OCI-M1 (cell line): Measurements from ENCODE around the gene KIAA1755.
A peak's percentile ranks its signal among the peaks of the same experiment; 100 is the strongest.
"Not testable (repeated sequence)": the region's sequence is repeated elsewhere in the genome, so short reads cannot be mapped to it uniquely, and the experiment has no call there.

ENCODE experiments used
- DNase-seq: peaks from one replicate; lab custom pipeline; 2025; lab: John Stamatoyannopoulos, UW

KIAA1755 gene

GRCh38 chr20:38266426-38266825, 5.9 kb upstream of the KIAA1755 start:
- DNase-seq: no peak

DNA sequence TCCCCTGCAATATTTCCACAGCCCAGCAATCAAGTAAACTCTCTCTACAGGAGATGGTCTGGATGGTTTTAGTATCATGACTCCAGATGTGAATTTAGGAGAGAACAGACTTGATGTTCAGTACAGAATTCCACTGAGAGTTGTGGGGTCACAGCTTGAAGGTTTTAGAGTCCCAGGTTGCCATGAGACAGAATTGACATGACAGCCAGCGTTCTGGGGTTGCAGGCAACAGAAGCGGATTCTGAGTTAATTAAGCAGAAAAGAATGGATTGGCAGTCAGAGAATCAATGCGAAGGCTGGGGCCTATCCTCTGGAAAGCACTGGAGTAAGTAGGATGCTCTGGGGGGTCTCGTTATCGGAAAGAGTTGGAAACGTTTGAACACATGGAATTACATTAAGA, 2.4 kb upstream of the KIAA1755 start:
- no peak for DNase-seq

- no peak for DNase-seq
Measured at GRCh38 chr20:38261054-38261390, 487 bp upstream of the KIAA1755 start.

DNA sequence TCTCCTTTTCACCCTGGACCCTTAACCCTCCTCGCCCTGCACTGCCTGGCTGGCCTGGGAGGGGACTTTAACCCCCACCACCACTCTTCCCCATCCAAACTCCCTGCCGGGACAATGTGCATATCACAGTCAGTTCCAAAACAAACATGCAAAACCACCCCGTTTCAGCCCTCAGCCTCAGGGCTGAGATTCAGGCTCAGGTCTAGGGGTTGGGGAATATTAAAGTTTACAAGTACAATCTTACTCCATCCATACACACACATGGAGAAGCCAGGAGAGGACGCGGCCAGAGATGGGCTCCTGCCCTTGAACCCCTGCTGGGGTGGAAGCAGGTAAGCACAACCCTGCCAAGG, 534 bp downstream of the KIAA1755 start:
- DNase-seq: no peak

GRCh38 chr20:38258545-38259215, 1.9 kb downstream of the KIAA1755 start:
- DNase-seq: no peak

GRCh38 chr20:38256966-38257365, 3.6 kb downstream of the KIAA1755 start:
- no peak for DNase-seq

DNA sequence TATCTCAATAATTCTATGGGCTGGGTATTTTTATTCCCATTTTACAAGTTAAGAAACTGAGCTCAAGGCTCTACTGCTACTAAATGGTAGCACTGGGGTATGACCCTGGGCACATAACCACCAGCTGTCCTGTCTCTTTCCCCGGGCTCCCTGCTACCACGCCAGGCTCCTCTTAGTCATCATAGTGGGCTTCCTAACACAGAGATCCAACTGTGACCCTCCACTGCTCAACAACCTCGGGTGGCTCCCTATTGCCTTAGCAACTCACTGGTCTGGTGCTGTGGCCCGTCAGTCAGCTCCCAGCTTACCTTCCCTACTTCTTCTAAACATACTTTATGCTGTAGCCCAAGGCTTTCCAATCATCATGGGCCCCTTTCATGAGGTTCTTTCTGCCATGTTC, 4.5 kb downstream of the KIAA1755 start:
- DNase-seq: no peak

DNA sequence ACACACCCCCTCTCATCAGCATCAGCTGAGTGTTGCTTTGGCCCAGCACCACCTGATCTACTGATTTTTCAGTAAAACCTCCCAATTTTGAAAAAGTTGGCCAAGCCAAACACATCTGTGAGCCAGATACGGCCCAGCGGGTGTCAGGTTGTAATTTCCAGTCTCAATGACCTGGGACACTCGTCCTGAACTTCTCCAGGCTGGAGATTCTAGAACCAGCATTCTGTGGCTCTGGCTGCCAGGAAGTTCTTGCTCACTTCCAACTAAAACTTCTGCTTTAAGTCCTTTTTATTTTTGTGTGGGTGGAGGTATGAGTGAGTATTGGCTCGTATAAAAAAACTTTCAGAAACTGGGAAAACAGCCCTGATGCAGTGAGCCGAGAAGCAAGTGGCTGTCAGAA, 5.1 kb downstream of the KIAA1755 start:
- no peak for DNase-seq

- DNase-seq: not testable (repeated sequence)
Measured at GRCh38 chr20:38254621-38255020, 5.9 kb downstream of the KIAA1755 start.

DNA sequence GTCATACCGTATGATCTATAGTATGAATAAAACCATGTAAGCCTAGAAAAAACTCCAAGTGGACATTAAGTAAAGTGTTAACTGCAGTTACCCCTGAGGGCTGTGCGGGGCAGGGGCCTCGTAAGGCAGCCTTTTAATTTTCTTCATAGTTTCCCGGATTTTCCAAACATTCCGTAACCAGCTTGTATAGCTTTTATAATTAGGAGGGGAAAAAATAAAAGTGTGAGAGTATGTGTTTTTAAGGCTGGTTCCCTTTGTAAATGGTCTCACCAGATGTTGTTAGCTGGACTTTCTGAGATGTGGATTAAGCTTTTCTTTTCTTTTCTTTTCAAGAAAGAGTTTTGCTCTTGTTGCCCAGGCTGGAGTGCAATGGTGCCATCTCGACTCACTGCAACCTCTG, 7.0 kb downstream of the KIAA1755 start:
- no peak for DNase-seq

DNA sequence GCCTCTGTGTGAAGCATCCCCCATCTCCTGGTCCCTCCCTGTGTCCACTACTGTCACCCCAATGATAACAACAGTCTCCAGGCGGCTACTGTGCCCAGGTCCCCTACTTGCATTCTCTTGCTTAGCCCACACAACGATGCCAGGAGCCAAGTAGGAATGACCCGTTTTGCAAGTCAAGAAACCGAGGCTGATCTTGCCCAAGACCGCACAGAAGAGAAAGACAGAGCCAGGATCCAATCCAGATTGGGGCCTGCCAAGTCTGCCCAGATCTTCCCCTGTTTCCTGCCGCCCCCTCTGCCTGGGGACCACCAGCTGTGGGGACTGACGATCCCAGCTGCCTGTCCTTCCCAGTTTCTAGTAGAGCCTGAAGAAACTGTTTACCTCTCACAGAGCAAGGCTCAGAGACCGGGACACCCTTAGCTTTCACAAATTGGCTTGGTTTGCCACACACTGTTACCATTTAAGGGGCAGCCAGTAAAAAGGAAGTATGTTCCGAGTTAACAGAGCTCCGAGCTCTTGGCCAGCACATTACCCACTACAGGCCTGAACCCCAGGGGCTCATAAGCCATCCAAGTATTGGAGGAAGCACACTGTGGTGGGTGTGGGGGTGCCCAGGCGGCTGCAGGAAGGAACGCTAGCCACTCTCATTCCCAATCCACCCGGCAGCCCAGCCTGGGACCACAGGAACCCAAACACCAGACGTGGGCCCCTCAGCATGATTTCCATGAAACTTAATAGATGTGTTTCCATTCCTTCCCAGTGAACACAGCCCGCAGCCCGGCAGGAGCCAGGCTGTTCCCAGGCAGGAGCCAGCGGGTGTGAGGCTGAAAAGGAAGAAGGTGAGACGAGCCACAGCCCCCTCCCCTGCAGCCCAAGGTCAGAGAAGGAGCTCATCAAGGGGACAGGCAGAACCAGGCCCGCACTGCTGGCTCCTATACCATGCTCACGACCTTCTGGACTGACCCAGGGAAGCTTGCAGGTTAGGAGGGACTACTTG, 7.9 kb downstream of the KIAA1755 start:
- no peak for DNase-seq

GRCh38 chr20:38251441-38251840, 9.1 kb downstream of the KIAA1755 start:
- DNase-seq: not testable (repeated sequence)

GRCh38 chr20:38250609-38251008, 9.9 kb downstream of the KIAA1755 start:
- peak; percentile 43 for DNase-seq

DNA sequence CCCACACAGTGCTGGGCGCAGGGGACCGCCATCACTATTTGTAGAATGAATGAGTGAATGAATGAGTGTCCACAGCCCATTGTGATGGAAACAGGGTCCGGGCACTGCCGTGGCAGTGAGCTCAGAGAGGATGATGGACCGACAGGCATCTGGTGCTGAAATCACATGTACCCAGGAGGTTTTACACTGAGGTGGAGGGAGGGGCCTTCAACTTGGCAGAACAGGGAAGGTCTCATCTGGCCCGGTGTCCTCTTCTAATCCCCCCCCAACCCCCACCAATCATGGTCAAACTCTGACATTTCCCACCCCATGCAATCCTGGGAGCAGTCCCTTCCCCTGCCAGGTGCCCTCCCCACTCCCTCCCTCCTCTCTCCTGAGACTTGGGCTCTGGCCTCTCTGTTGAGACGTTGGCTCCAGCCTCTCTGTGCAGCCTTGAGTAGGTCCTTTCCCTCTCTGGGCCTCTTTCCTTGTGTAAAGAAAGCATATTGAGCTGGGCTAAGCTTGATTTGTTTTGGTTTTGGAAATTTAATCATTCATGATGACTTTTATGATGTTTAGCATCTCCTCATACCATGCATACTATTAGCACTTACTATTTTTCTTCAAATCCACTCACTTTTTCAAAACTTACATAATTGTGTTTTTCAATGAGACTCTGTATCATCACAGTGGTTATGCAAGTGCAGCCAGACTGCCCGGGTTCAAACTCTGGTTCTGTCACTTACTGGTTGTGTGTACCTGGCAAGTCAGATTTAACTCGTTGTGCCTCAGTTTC, 10.8 kb downstream of the KIAA1755 start:
- no peak for DNase-seq

GRCh38 chr20:38248133-38248532, 12.4 kb downstream of the KIAA1755 start:
- no peak for DNase-seq

GRCh38 chr20:38247725-38248124, 12.8 kb downstream of the KIAA1755 start:
- not testable (repeated sequence) for DNase-seq

DNA sequence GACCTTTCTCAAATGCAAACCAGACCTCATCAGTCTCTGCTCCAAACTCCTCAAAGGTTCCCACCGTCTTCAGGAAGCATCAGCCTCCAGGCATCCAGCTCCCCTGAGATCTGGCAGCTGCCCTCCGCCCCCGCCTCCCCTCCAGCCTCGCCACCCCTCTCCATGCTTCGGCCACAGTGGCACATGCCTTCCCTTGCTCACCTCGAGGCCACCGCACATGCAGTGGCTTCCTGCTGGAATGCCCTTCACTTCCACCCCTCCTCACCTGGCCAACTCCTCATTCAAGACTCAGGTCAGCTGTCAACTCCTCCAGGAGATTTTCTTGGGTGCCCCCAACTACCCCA, 13.4 kb downstream of the KIAA1755 start:
- DNase-seq: no peak

GRCh38 chr20:38246357-38247165, 14.0 kb downstream of the KIAA1755 start:
- no peak for DNase-seq

DNA sequence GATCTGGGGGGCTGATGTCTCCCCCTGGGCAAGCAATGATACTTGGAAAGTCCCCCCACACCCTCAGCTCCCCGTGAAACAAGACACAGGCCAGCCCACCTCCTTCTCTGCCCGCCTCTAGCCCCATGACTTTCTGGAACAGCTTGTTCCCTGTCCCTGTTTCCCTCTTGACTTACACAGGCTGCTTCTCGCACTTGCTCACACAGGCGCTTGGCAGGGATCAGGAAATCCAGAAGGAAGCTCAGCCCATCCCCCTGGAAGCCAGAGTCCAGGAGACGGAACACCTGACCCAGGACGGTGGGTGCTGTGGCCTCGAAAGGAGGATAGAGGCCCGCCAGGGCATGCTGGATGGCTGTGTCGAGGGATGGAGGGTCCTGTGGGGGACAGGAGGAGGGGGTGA, 14.8 kb downstream of the KIAA1755 start:
- no peak for DNase-seq

- DNase-seq: no peak
Measured at GRCh38 chr20:38243709-38244020, 16.9 kb downstream of the KIAA1755 start.

- DNase-seq: peak; percentile 77
Measured at GRCh38 chr20:38242848-38243708, 17.5 kb downstream of the KIAA1755 start.
